ENCODE data around the gene ITPR1. TPM values are rescaled to one million over a fixed set of nuclear protein-coding genes. Genes with fewer than 3 reads are reported as not detected.

Gene ITPR1
- total and polyA plus RNA-seq, 10 of the 15 experiments (the other 5 are each of a cell fraction or from before 2014, with no cell fraction given) = 12.2 to 239 (median 28.4) TPM

DNA sequence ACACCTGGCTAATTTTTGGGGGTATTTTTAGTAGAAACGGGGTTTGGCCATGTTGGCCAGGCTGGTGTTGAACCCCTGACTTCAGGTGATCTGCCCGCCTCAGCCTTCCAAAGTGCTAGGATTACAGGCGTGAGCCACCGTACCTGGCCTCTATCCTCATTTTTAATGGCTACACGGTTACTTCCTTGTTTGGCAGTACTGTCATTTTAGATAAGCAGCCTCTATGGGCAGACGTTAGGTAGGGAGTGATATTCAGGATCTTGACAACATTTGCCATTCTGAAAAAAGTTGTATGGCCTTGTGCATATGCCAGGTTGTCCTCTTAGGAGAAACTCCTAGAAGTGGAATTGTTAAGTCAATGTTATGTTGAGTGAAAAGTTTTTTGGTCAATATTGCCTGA, 141.7 kb downstream of the ITPR1 start:
- Histone ChIP-seq H3K79me2 (ENCODE audit: control insufficient read depth, insufficient read depth, low read length) (no peaks in the 10 kb centered on the region), H4K20me1 (ENCODE audit: control insufficient read depth, insufficient read depth) (no peaks in the 10 kb centered on the region), H3K27me3 (replicated peaks in 1 of 2; ENCODE audit: control insufficient read depth in 2 of 2, insufficient read depth in 2 of 2, low read length in 1 of 2) (no peaks in the 10 kb centered on the region), H3K4me1 (ENCODE audit: control insufficient read depth, insufficient read depth, low read length) (no peaks in the 10 kb centered on the region), H3K36me3 (ENCODE audit: control insufficient read depth in 2 of 2, insufficient read depth in 2 of 2, low read length in 1 of 2) (peaks cover 0 to 3% of the 10 kb centered on the region in 2 experiments; a peak in 2 of 4 replicates), H3K4me2 (ENCODE audit: control insufficient read depth, insufficient read depth) (no peak overlapping the region), H2AFZ (ENCODE audit: control insufficient read depth, low read depth, low read length) (no peak overlapping the region), H3K27ac (ENCODE audit: control insufficient read depth, insufficient read depth) (no peak overlapping the region), H3K4me3 (no peak overlapping the region), H3K9me3 (replicated peaks; ENCODE audit: control insufficient read depth, insufficient read depth, low read length) (no peaks in the 10 kb centered on the region), H3K9ac (ENCODE audit: control insufficient read depth, insufficient read depth, low read length) (no peak overlapping the region)
- ATAC-seq (no peak), FAIRE-seq (no peak), DNase-seq (ENCODE audit: low read depth, low spot score) (no peak)
- TF ChIP-seq, protein P1, sequence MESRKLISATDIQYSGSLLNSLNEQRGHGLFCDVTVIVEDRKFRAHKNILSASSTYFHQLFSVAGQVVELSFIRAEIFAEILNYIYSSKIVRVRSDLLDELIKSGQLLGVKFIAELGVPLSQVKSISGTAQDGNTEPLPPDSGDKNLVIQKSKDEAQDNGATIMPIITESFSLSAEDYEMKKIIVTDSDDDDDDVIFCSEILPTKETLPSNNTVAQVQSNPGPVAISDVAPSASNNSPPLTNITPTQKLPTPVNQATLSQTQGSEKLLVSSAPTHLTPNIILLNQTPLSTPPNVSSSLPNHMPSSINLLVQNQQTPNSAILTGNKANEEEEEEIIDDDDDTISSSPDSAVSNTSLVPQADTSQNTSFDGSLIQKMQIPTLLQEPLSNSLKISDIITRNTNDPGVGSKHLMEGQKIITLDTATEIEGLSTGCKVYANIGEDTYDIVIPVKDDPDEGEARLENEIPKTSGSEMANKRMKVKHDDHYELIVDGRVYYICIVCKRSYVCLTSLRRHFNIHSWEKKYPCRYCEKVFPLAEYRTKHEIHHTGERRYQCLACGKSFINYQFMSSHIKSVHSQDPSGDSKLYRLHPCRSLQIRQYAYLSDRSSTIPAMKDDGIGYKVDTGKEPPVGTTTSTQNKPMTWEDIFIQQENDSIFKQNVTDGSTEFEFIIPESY (IDR thresholded peaks at IDR 0.05) = no peak
- TF ChIP-seq HDAC6 (IDR thresholded peaks at IDR 0.05; ENCODE audit: unreplicated experiment) (no peak), EGR1 (IDR thresholded peaks at IDR 0.05; ENCODE audit: borderline replicate concordance in 1 of 2, low read depth in 2 of 2, low read length in 2 of 2) (no peak), CHD4 (IDR thresholded peaks at IDR 0.05) (no peak), SREBF1 (IDR thresholded peaks at IDR 0.05; ENCODE audit: low read length) (no peak), NBN (IDR thresholded peaks at IDR 0.05) (no peak), TCF12 (IDR thresholded peaks at IDR 0.05; ENCODE audit: low read depth, low read length) (no peak), IRF4 (IDR thresholded peaks at IDR 0.05; ENCODE audit: low read depth, low read length) (no peak), CREB1 (IDR thresholded peaks at IDR 0.05; ENCODE audit: low read depth) (no peak), CBX5 (IDR thresholded peaks at IDR 0.05; ENCODE audit: low read depth) (no peak), STAT3 (IDR thresholded peaks at IDR 0.05; ENCODE audit: low read depth, low read length) (no peak), NFXL1 (IDR thresholded peaks at IDR 0.05; ENCODE audit: borderline replicate concordance) (no peak)
- TF ChIP-seq, protein P2, sequence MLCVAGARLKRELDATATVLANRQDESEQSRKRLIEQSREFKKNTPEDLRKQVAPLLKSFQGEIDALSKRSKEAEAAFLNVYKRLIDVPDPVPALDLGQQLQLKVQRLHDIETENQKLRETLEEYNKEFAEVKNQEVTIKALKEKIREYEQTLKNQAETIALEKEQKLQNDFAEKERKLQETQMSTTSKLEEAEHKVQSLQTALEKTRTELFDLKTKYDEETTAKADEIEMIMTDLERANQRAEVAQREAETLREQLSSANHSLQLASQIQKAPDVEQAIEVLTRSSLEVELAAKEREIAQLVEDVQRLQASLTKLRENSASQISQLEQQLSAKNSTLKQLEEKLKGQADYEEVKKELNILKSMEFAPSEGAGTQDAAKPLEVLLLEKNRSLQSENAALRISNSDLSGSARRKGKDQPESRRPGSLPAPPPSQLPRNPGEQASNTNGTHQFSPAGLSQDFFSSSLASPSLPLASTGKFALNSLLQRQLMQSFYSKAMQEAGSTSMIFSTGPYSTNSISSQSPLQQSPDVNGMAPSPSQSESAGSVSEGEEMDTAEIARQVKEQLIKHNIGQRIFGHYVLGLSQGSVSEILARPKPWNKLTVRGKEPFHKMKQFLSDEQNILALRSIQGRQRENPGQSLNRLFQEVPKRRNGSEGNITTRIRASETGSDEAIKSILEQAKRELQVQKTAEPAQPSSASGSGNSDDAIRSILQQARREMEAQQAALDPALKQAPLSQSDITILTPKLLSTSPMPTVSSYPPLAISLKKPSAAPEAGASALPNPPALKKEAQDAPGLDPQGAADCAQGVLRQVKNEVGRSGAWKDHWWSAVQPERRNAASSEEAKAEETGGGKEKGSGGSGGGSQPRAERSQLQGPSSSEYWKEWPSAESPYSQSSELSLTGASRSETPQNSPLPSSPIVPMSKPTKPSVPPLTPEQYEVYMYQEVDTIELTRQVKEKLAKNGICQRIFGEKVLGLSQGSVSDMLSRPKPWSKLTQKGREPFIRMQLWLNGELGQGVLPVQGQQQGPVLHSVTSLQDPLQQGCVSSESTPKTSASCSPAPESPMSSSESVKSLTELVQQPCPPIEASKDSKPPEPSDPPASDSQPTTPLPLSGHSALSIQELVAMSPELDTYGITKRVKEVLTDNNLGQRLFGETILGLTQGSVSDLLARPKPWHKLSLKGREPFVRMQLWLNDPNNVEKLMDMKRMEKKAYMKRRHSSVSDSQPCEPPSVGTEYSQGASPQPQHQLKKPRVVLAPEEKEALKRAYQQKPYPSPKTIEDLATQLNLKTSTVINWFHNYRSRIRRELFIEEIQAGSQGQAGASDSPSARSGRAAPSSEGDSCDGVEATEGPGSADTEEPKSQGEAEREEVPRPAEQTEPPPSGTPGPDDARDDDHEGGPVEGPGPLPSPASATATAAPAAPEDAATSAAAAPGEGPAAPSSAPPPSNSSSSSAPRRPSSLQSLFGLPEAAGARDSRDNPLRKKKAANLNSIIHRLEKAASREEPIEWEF (IDR thresholded peaks at IDR 0.05; ENCODE audit: insufficient replicate concordance, low read depth, low read length) = no peak
- TF ChIP-seq, protein P3, sequence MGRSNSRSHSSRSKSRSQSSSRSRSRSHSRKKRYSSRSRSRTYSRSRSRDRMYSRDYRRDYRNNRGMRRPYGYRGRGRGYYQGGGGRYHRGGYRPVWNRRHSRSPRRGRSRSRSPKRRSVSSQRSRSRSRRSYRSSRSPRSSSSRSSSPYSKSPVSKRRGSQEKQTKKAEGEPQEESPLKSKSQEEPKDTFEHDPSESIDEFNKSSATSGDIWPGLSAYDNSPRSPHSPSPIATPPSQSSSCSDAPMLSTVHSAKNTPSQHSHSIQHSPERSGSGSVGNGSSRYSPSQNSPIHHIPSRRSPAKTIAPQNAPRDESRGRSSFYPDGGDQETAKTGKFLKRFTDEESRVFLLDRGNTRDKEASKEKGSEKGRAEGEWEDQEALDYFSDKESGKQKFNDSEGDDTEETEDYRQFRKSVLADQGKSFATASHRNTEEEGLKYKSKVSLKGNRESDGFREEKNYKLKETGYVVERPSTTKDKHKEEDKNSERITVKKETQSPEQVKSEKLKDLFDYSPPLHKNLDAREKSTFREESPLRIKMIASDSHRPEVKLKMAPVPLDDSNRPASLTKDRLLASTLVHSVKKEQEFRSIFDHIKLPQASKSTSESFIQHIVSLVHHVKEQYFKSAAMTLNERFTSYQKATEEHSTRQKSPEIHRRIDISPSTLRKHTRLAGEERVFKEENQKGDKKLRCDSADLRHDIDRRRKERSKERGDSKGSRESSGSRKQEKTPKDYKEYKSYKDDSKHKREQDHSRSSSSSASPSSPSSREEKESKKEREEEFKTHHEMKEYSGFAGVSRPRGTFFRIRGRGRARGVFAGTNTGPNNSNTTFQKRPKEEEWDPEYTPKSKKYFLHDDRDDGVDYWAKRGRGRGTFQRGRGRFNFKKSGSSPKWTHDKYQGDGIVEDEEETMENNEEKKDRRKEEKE (IDR thresholded peaks at IDR 0.05) = no peak
- in situ Hi-C loops (cut with MboI) (loop anchor here (5.0 kb wide), 1 partner anchor 283 kb away; no protein-coding TSS in a partner anchor), intact Hi-C loops (cut with micrococcal nuclease; ENCODE audit: unreplicated experiment) (loop anchor here (5.0 kb wide), 2 partner anchors 128 to 143 kb away; partner anchors contain the start of gene ITPR1)
- ChIA-PET SMC1A (ENCODE audit: uncharacterized antibody, unreplicated experiment) (interaction anchor here (1.8 to 2.1 kb wide), 2 partner anchors 9 to 116 kb away, joined by 8 to 11 read pairs; no protein-coding TSS in a partner anchor), POLR2A (no interaction called here), RAD21 (ENCODE audit: unreplicated experiment) (interaction anchor here (7.5 kb wide), 1 partner anchor 282 kb away, joined by 105 read pairs; no protein-coding TSS in a partner anchor), CTCF (interaction anchor here (1.1 to 9.9 kb wide), 5 partner anchors 8 to 293 kb away, joined by 3 to 226 read pairs (median 12); no protein-coding TSS in a partner anchor)
- 72% methylated on average over 6 of the region's 6 CpGs for WGBS (ENCODE audit: insufficient coverage, insufficient replicate concordance, low lambda C conversion rate, missing lambda C conversion rate)
- no TSS peak for BruUV-seq (replicated peaks)

Measured in GM12878 (cell line).